ENCODE data around the gene SDK1. TPM values are rescaled to one million over a fixed set of nuclear protein-coding genes. Genes with fewer than 3 reads are reported as not detected.

Gene SDK1
- total RNA-seq, 4 donors from 2014 or later = 3.7 to 80.9 (median 13.1) TPM

DNA sequence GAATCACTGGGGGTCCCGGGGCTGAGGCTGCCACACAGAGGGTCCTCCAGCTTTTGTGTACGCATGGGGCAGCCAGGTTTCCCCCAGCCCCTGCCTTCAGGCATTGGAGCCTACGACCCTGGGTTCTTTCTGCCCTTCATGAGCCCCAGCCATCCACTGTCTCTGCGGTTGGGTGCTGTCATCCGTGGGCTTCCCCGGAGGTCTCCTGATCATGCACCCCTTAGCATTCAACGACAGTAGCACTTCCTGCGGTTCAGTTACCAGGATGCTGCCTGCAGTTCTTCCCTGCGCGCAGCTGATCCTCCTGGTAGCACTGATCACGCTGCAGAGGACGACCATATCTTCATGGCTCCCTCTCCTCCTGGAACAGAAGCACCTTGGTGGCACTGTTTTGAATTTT lies 676.3 kb downstream of the SDK1 start:
- Histone ChIP-seq H3K36me3 (no peaks in the 10 kb centered on the region), H3K9me3 (no peaks in the 10 kb centered on the region), H3K27ac (no peak overlapping the region), H3K4me3 (no peak overlapping the region), H3K4me1 (no peaks in the 10 kb centered on the region), H3K27me3 (no peaks in the 10 kb centered on the region)
- TF ChIP-seq, protein P1, sequence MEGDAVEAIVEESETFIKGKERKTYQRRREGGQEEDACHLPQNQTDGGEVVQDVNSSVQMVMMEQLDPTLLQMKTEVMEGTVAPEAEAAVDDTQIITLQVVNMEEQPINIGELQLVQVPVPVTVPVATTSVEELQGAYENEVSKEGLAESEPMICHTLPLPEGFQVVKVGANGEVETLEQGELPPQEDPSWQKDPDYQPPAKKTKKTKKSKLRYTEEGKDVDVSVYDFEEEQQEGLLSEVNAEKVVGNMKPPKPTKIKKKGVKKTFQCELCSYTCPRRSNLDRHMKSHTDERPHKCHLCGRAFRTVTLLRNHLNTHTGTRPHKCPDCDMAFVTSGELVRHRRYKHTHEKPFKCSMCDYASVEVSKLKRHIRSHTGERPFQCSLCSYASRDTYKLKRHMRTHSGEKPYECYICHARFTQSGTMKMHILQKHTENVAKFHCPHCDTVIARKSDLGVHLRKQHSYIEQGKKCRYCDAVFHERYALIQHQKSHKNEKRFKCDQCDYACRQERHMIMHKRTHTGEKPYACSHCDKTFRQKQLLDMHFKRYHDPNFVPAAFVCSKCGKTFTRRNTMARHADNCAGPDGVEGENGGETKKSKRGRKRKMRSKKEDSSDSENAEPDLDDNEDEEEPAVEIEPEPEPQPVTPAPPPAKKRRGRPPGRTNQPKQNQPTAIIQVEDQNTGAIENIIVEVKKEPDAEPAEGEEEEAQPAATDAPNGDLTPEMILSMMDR (IDR thresholded peaks at IDR 0.05) = no peak
- TF ChIP-seq POLR2A (IDR thresholded peaks at IDR 0.05) = no peak
- DNase-seq = no peak

DNA sequence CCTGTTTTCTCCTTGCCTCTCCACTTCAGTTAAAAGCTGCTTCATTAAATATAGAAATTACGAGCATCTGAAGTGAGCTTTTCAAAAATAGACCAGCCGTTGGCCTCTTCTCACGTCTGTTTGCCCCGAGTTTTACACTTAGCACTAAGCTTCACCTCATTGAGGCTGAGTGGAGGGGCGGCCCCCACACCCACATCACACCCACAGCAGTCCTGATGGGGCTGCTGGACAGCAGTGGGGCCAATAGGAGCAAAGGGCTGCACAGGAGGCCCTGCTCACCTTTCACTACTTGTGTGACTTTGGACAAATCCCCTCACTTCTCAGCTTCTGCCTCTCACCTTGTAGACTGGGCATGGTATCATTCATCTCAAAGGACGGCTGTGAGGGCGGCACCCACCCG lies 677.8 kb downstream of the SDK1 start:
- no peaks in the 10 kb centered on the region for H3K4me1 ChIP-seq
- H3K36me3 ChIP-seq = no peaks in the 10 kb centered on the region
- no peaks in the 10 kb centered on the region for H3K27me3 ChIP-seq
- no peaks in the 10 kb centered on the region for H3K9me3 ChIP-seq
- TF ChIP-seq POLR2A (IDR thresholded peaks at IDR 0.05) = no peak
- TF ChIP-seq, protein P1 (IDR thresholded peaks at IDR 0.05) = no peak
- H3K27ac ChIP-seq = no peak overlapping the region
- no peak overlapping the region for H3K4me3 ChIP-seq
- no peak for DNase-seq

DNA sequence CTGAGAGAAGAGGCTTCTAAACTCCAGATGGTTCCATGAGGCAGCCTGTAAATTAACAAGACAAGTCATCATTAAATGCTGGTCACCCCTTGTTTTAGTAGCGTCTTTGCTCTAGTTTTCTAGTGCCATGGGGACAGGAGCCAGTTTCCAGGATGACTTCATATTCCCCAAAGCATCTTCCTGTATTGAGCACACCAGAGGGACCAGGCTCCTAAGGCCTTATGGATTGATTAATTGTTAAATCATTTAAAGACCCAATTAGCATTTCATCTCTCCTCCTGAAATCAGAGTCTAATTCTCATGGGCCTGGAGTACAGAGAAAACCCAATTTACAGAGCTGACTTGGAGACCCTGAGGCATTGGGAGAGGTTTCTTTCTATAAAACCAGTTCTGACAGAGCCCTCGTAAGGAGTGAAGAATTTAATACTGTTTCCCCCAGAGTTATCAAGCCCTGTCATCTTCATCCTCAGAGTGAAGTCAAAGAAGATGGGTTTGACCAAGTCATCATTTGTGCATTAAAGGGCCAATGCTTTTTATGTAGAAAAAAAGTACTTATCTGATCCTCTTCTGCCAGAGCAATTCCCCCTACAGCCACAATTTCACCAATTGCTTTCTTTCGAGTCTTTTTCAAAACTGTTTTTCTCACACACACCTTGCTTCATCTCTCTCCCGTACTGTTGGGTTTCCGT lies 678.7 kb downstream of the SDK1 start:
- TF ChIP-seq POLR2A (IDR thresholded peaks at IDR 0.05) = no peak
- TF ChIP-seq, protein P1 (IDR thresholded peaks at IDR 0.05) = no peak
- no peaks in the 10 kb centered on the region for H3K9me3 ChIP-seq
- H3K4me3 ChIP-seq = no peak overlapping the region

GRCh38 chr7:3980300-3980643 lies 679.2 kb downstream of the SDK1 start:
- Histone ChIP-seq H3K27me3 (no peaks in the 10 kb centered on the region), H3K4me1 (no peaks in the 10 kb centered on the region), H3K27ac (no peak overlapping the region), H3K36me3 (no peaks in the 10 kb centered on the region), H3K9me3 (no peaks in the 10 kb centered on the region), H3K4me3 (no peak overlapping the region)
- DNase-seq = no peak
- TF ChIP-seq, protein P1 (IDR thresholded peaks at IDR 0.05) = no peak
- TF ChIP-seq POLR2A (IDR thresholded peaks at IDR 0.05) = no peak

More for the DNA sequence above, 678.7 kb downstream of the SDK1 start:
- no peak for DNase-seq
- Histone ChIP-seq H3K27me3 (no peaks in the 10 kb centered on the region), H3K36me3 (no peaks in the 10 kb centered on the region), H3K27ac (no peak overlapping the region), H3K4me1 (no peaks in the 10 kb centered on the region)

GRCh38 chr7:3981281-3981680 lies 680.2 kb downstream of the SDK1 start:
- Histone ChIP-seq H3K36me3 (no peaks in the 10 kb centered on the region), H3K9me3 (no peaks in the 10 kb centered on the region), H3K27me3 (no peaks in the 10 kb centered on the region), H3K27ac (no peak overlapping the region), H3K4me1 (no peaks in the 10 kb centered on the region), H3K4me3 (no peak overlapping the region)
- no peak for DNase-seq
- TF ChIP-seq, protein P1 (IDR thresholded peaks at IDR 0.05) = no peak
- TF ChIP-seq POLR2A (IDR thresholded peaks at IDR 0.05) = no peak

- H3K9me3 ChIP-seq = no peaks in the 10 kb centered on the region
- no peaks in the 10 kb centered on the region for H3K27me3 ChIP-seq
- TF ChIP-seq POLR2A (IDR thresholded peaks at IDR 0.05) = no peak
- TF ChIP-seq, protein P1 (IDR thresholded peaks at IDR 0.05) = no peak
- no peaks in the 10 kb centered on the region for H3K4me1 ChIP-seq
- H3K4me3 ChIP-seq = no peak overlapping the region
- no peak overlapping the region for H3K27ac ChIP-seq
- no peaks in the 10 kb centered on the region for H3K36me3 ChIP-seq
- DNase-seq = peak in 1 of 3 donors; percentile 8
These were observed 683.4 kb downstream of the SDK1 start for GRCh38 chr7:3984456-3984855.
